Measurements from ENCODE around the gene XRCC3. TPM values are rescaled to one million over a fixed set of nuclear protein-coding genes. Genes with fewer than 3 reads are reported as not detected.

The XRCC3 gene
- total RNA-seq, 4 donors from 2014 or later: 0.59 to 14.4 (median 5.2) TPM

- no peak for DNase-seq
- Histone ChIP-seq H3K27ac (peak overlapping the region; percentile 67 to 73), H3K9me3 (no peaks in the 10 kb centered on the region), H3K36me3 (no peaks in the 10 kb centered on the region), H3K4me1 (peaks cover 11 to 14% of the 10 kb centered on the region in 2 donors), H3K4me3 (no peak overlapping the region), H3K27me3 (no peaks in the 10 kb centered on the region)
- intact Hi-C loops (cut with DNase I; ENCODE audit: low total_unique reads): no loop called here
- TF ChIP-seq CTCF (IDR thresholded peaks at IDR 0.05) (no peak), POLR2A (IDR thresholded peaks at IDR 0.05) (no peak)
Measured at GRCh38 chr14:103697206-103697602, 18.0 kb downstream of the XRCC3 start.

GRCh38 chr14:103696466-103697071 is 18.7 kb downstream of the XRCC3 start:
- DNase-seq: peak; percentile 69
- intact Hi-C loops (cut with DNase I; ENCODE audit: low total_unique reads): no loop called here
- Histone ChIP-seq H3K27ac (peak overlapping the region; percentile 67 to 73), H3K4me3 (no peak overlapping the region), H3K4me1 (peaks cover 11 to 14% of the 10 kb centered on the region in 2 donors), H3K27me3 (no peaks in the 10 kb centered on the region), H3K9me3 (no peaks in the 10 kb centered on the region), H3K36me3 (no peaks in the 10 kb centered on the region)
- TF ChIP-seq POLR2A (IDR thresholded peaks at IDR 0.05): no peak
- TF ChIP-seq CTCF (IDR thresholded peaks at IDR 0.05): peak in 1 of 4 experiments; percentile 5

GRCh38 chr14:103696070-103696402 is 19.2 kb downstream of the XRCC3 start:
- peaks cover 11 to 14% of the 10 kb centered on the region in 2 donors for H3K4me1 ChIP-seq
- no peaks in the 10 kb centered on the region for H3K9me3 ChIP-seq
- no peak overlapping the region for H3K4me3 ChIP-seq
- intact Hi-C loops (cut with DNase I; ENCODE audit: low total_unique reads): no loop called here
- no peak for TF ChIP-seq CTCF (IDR thresholded peaks at IDR 0.05)
- TF ChIP-seq POLR2A (IDR thresholded peaks at IDR 0.05): no peak
- peak overlapping the region; percentile 67 to 73 for H3K27ac ChIP-seq
- H3K36me3 ChIP-seq: no peaks in the 10 kb centered on the region
- DNase-seq: no peak
- no peaks in the 10 kb centered on the region for H3K27me3 ChIP-seq

GRCh38 chr14:103695296-103696069 is 19.8 kb downstream of the XRCC3 start:
- Histone ChIP-seq H3K36me3 (no peaks in the 10 kb centered on the region), H3K9me3 (no peaks in the 10 kb centered on the region), H3K4me1 (peaks cover 11 to 14% of the 10 kb centered on the region in 2 donors), H3K27me3 (no peaks in the 10 kb centered on the region), H3K27ac (peak overlapping the region in 1 of 2 donors; percentile 73), H3K4me3 (no peak overlapping the region)
- DNase-seq: peak in 1 of 2 donors; percentile 13
- no peak for TF ChIP-seq POLR2A (IDR thresholded peaks at IDR 0.05)
- no peak for TF ChIP-seq CTCF (IDR thresholded peaks at IDR 0.05)
- intact Hi-C loops (cut with DNase I; ENCODE audit: low total_unique reads): no loop called here

GRCh38 chr14:103694572-103695026 is 20.7 kb downstream of the XRCC3 start:
- no peak overlapping the region for H3K27ac ChIP-seq
- DNase-seq: peak in 1 of 2 donors; percentile 13
- peaks cover 11 to 14% of the 10 kb centered on the region in 2 donors for H3K4me1 ChIP-seq
- H3K9me3 ChIP-seq: no peaks in the 10 kb centered on the region
- TF ChIP-seq POLR2A (IDR thresholded peaks at IDR 0.05) (no peak), CTCF (IDR thresholded peaks at IDR 0.05) (no peak)
- H3K27me3 ChIP-seq: no peaks in the 10 kb centered on the region
- H3K36me3 ChIP-seq: no peaks in the 10 kb centered on the region
- intact Hi-C loops (cut with DNase I; ENCODE audit: low total_unique reads): no loop called here
- H3K4me3 ChIP-seq: no peak overlapping the region
